DMS153 (cell line): Measurements from ENCODE around the gene OR12D1.
"Not testable (repeated sequence)": the region's sequence is repeated elsewhere in the genome, so short reads cannot be mapped to it uniquely, and the experiment has no call there.

Experiments
- DNase-seq: peaks from one replicate; lab custom pipeline; 2025; lab: John Stamatoyannopoulos, UW

OR12D1 gene

GRCh38 chr6:29414588-29414987, at the start of gene OR12D1:
Gene OR12D1, plus strand, starts transcription at chr6:29414928.
- no peak for DNase-seq

- no peak for DNase-seq
Measured at GRCh38 chr6:29368765-29369164, 46.0 kb upstream of the OR12D1 start, which contains the start of gene OR5V1. Gene OR5V1, minus strand, starts transcription at chr6:29368865. Its CDS starts 12,670 bp downstream, at chr6:29356195.

GRCh38 chr6:29375191-29375590, 39.5 kb upstream of the OR12D1 start, which contains the start of gene OR12D3:
Gene OR12D3, minus strand, starts transcription at chr6:29375291. Its CDS starts 4 bp downstream, at chr6:29375287.
- no peak for DNase-seq

- DNase-seq = no peak
Measured at GRCh38 chr6:29376003-29376402, 38.7 kb upstream of the OR12D1 start.

GRCh38 chr6:29388533-29388932, 26.2 kb upstream of the OR12D1 start:
- no peak for DNase-seq

GRCh38 chr6:29395331-29395730, 19.4 kb upstream of the OR12D1 start, which contains the start of gene OR12D2:
Gene OR12D2, plus strand, starts transcription at chr6:29395631. Its CDS starts 1,069 bp downstream, at chr6:29396700.
- no peak for DNase-seq

- DNase-seq = no peak
Measured at GRCh38 chr6:29399525-29399924, 15.2 kb upstream of the OR12D1 start.

- no peak for DNase-seq
Measured at GRCh38 chr6:29403801-29404200, 10.9 kb upstream of the OR12D1 start.

GRCh38 chr6:29419516-29419915, 4.8 kb downstream of the OR12D1 start:
- DNase-seq = no peak

GRCh38 chr6:29424168-29424567, 9.4 kb downstream of the OR12D1 start:
- DNase-seq = no peak

- DNase-seq = no peak
Measured at GRCh38 chr6:29424575-29424974, 9.8 kb downstream of the OR12D1 start.

GRCh38 chr6:29425075-29425474, 10.3 kb downstream of the OR12D1 start:
- DNase-seq = no peak

GRCh38 chr6:29426654-29427053, 11.9 kb downstream of the OR12D1 start:
- no peak for DNase-seq

GRCh38 chr6:29436730-29437129, 22.0 kb downstream of the OR12D1 start:
- not testable (repeated sequence) for DNase-seq

GRCh38 chr6:29439006-29439405, 24.3 kb downstream of the OR12D1 start, which contains the start of gene OR10C1:
Gene OR10C1, plus strand, starts transcription at chr6:29439306. Its CDS starts 710 bp downstream, at chr6:29440016.
- DNase-seq = no peak

GRCh38 chr6:29442719-29443118, 28.0 kb downstream of the OR12D1 start:
- DNase-seq = no peak

GRCh38 chr6:29444031-29444430, 29.3 kb downstream of the OR12D1 start:
- not testable (repeated sequence) for DNase-seq

- no peak for DNase-seq
Measured at GRCh38 chr6:29447670-29448069, 32.9 kb downstream of the OR12D1 start.

- no peak for DNase-seq
Measured at GRCh38 chr6:29451471-29452193, 36.9 kb downstream of the OR12D1 start.

- DNase-seq = no peak
Measured at GRCh38 chr6:29456971-29457370, 42.2 kb downstream of the OR12D1 start, which contains the start of the genes OR11A1 and OR2H1. Gene OR11A1, minus strand, starts transcription at chr6:29457071. Its CDS starts 29,430 bp downstream, at chr6:29427641. Gene OR2H1, plus strand, starts transcription at chr6:29457155. Its CDS starts 4,615 bp downstream, at chr6:29461770.

- DNase-seq = no peak
Measured at GRCh38 chr6:29461021-29461814, 46.5 kb downstream of the OR12D1 start.

- no peak for DNase-seq
Measured at GRCh38 chr6:29462022-29462421, 47.3 kb downstream of the OR12D1 start.

GRCh38 chr6:29465279-29465678, 50.6 kb downstream of the OR12D1 start:
- DNase-seq = no peak
